WTC11 (cell line): ENCODE data around the gene RMC1.

Experiments
- ARID4B ChIP-seq: sonication (generic); formaldehyde crosslinking; IDR thresholded peaks from 2 replicates; pipeline ENCODE4 v1.8.0; 2023; ENCODE audit warnings: missing genetic modification reagents, mild to moderate bottlenecking, borderline replicate concordance
- ATF2 ChIP-seq: sonication (generic); formaldehyde crosslinking; IDR thresholded peaks from 2 replicates; pipeline ENCODE4 v1.8.1; 2022; ENCODE audit warnings: low read depth, missing genetic modification reagents, borderline replicate concordance
- CREM ChIP-seq: sonication (generic); formaldehyde crosslinking; IDR thresholded peaks from 2 replicates; pipeline ENCODE4 v1.8.1; 2022; ENCODE audit warnings: mild to moderate bottlenecking, missing genetic modification reagents, moderate library complexity
- CTCF ChIP-seq: fragments of 200-600 bp; IDR thresholded peaks from 2 replicates; pipeline ENCODE4 v1.8.0; 2022; ENCODE audit warnings: antibody characterized with exemption
- E2F5 ChIP-seq: sonication (generic); formaldehyde crosslinking; IDR thresholded peaks from 2 replicates; pipeline ENCODE4 v1.8.1; 2022; ENCODE audit warnings: mild to moderate bottlenecking, moderate library complexity, missing genetic modification reagents
- FOXP4 ChIP-seq: sonication (generic); formaldehyde crosslinking; IDR thresholded peaks from 2 replicates; pipeline ENCODE4 v1.8.0; 2022; ENCODE audit warnings: mild to moderate bottlenecking, missing genetic modification reagents
- GRHL2 ChIP-seq: fragments of 250-450 bp; sonication (Bioruptor Pico); IDR thresholded peaks from 2 replicates; pipeline ENCODE4 v1.8.0; 2022; ENCODE audit warnings: mild to moderate bottlenecking, moderate library complexity; ENCODE audit not compliant: insufficient replicate concordance, severe bottlenecking
- JUN ChIP-seq: sonication (generic); formaldehyde crosslinking; IDR thresholded peaks from 2 replicates; pipeline ENCODE4 v1.8.0; 2023; ENCODE audit warnings: mild to moderate bottlenecking, missing genetic modification reagents
- MAX ChIP-seq: sonication (generic); formaldehyde crosslinking; IDR thresholded peaks from 2 replicates; pipeline ENCODE4 v1.8.0; 2022; ENCODE audit warnings: mild to moderate bottlenecking, missing genetic modification reagents
- NFE2L1 ChIP-seq: sonication (generic); formaldehyde crosslinking; IDR thresholded peaks from 2 replicates; pipeline ENCODE4 v1.8.1; 2023; ENCODE audit warnings: missing genetic modification reagents
- NR2C2 ChIP-seq: sonication (generic); formaldehyde crosslinking; IDR thresholded peaks from 2 replicates; pipeline ENCODE4 v1.8.0; 2022; ENCODE audit warnings: mild to moderate bottlenecking, missing genetic modification reagents
- STAT6 ChIP-seq: sonication (generic); formaldehyde crosslinking; conservative IDR thresholded peaks from 2 replicates; pipeline ENCODE4 v1.8.1; 2023; ENCODE audit warnings: mild to moderate bottlenecking, low read depth, missing genetic modification reagents, moderate library complexity

GRCh38 chr18:23493654-23494053 lies 9.7 kb upstream of the RMC1 start:
- no peak for TF ChIP-seq CTCF
- no peak for TF ChIP-seq CREM
- TF ChIP-seq FOXP4 (CRISPR knock-in tag), result no peak
- TF ChIP-seq ARID4B (CRISPR knock-in tag), result no peak
- TF ChIP-seq E2F5 (CRISPR knock-in tag), result no peak
- TF ChIP-seq GRHL2 (CRISPR knock-in tag), result no peak
- no peak for TF ChIP-seq JUN
- no peak for TF ChIP-seq NFE2L1
- no peak for TF ChIP-seq STAT6 (CRISPR knock-in tag)
- TF ChIP-seq ATF2, result no peak
- TF ChIP-seq MAX (CRISPR knock-in tag), result no peak
- no peak for TF ChIP-seq NR2C2
